Liver (tissue), 10 donors: ENCODE results near the gene PLEKHM2. TPM values are rescaled to one million over a fixed set of nuclear protein-coding genes. Genes with fewer than 3 reads are reported as not detected.

ENCODE experiments used
- DNase-seq: peaks from one replicate; pipeline ENCODE4 v3.0.0-alpha.2; 2017; ENCODE audit warnings: low spot score
- H3K27ac ChIP-seq, 2 donors: one replicate each; pipeline ENCODE4 v1.7.0; 2013; ENCODE audit warnings: inconsistent platforms in 2 of 2, low read length in 2 of 2, control low read depth in 1 of 2, low read depth in 1 of 2, mild to moderate bottlenecking in 1 of 2
- H3K27me3 ChIP-seq, 4 donors: one replicate each; pipeline versions ENCODE4 v1.6.1 to v1.7.0; 2013; ENCODE audit warnings: low read length in 3 of 4, inconsistent platforms in 1 of 4, mild to moderate bottlenecking in 1 of 4, moderate library complexity in 1 of 4; ENCODE audit not compliant: control insufficient read depth in 4 of 4, insufficient read depth in 4 of 4
- H3K36me3 ChIP-seq, 4 donors: one replicate each; pipeline versions ENCODE4 v1.6.1 to v1.7.0; 2013; ENCODE audit warnings: low read length in 3 of 4, mild to moderate bottlenecking in 3 of 4, low read depth in 1 of 4, moderate library complexity in 1 of 4; ENCODE audit not compliant: control insufficient read depth in 4 of 4, insufficient read depth in 3 of 4
- H3K4me1 ChIP-seq, 4 donors: one replicate each; pipeline versions ENCODE4 v1.6.1 to v1.7.0; 2013; ENCODE audit warnings: low read length in 3 of 4, mild to moderate bottlenecking in 3 of 4, moderate library complexity in 1 of 4; ENCODE audit not compliant: control insufficient read depth in 4 of 4, insufficient read depth in 4 of 4
- H3K4me3 ChIP-seq, 3 donors: one replicate each; pipeline versions ENCODE4 v1.6.1 to v1.7.0; 2013; ENCODE audit warnings: low read length in 3 of 3, control low read depth in 1 of 3, low read depth in 1 of 3, mild to moderate bottlenecking in 1 of 3
- H3K9ac ChIP-seq, 2 donors: one replicate each; pipeline ENCODE4 v1.7.0; 2013; ENCODE audit warnings: low read length in 2 of 2, mild to moderate bottlenecking in 2 of 2, moderate library complexity in 2 of 2, control low read depth in 1 of 2, low read depth in 1 of 2
- H3K9me3 ChIP-seq, 4 donors: one replicate each; pipeline versions ENCODE4 v1.6.1 to v1.7.0; 2013; ENCODE audit warnings: low read length in 3 of 4; ENCODE audit not compliant: control insufficient read depth in 4 of 4
- CTCF ChIP-seq: fragments of 150-350 bp; IDR thresholded peaks from 2 replicates; pipeline ENCODE4 v1.5.1; 2017; ENCODE audit warnings: improper control_type of control experiment, low read depth, low read length; ENCODE audit not compliant: missing input control
- EGR1 ChIP-seq, 2 donors: IDR thresholded peaks; 2 replicates each; pipeline ENCODE4 v1.6.1; 2016 to 2018; ENCODE audit warnings: antibody characterized with exemption in 2 of 2, low read depth in 2 of 2
- FOXA1 ChIP-seq: IDR thresholded peaks from 2 replicates; pipeline ENCODE4 v1.6.1; 2016; ENCODE audit warnings: antibody characterized with exemption
- FOXA2 ChIP-seq: IDR thresholded peaks from 2 replicates; pipeline ENCODE4 v1.6.1; 2016; ENCODE audit warnings: antibody characterized with exemption
- JUND ChIP-seq, 2 donors: IDR thresholded peaks; 2 replicates each; pipeline ENCODE4 v1.6.1; 2016; ENCODE audit warnings: antibody characterized with exemption in 2 of 2
- NR2F2 ChIP-seq: IDR thresholded peaks from 2 replicates; pipeline ENCODE4 v1.6.1; 2016; ENCODE audit warnings: antibody characterized with exemption
- RAD21 ChIP-seq, 2 donors: IDR thresholded peaks; 2 replicates each; pipeline ENCODE4 v1.6.1; 2016; ENCODE audit warnings: antibody characterized with exemption in 2 of 2, mild to moderate bottlenecking in 2 of 2
- REST ChIP-seq: IDR thresholded peaks from 2 replicates; pipeline ENCODE4 v1.6.1; 2016; ENCODE audit warnings: antibody characterized with exemption, mild to moderate bottlenecking
- YY1 ChIP-seq: IDR thresholded peaks from 2 replicates; pipeline ENCODE4 v1.6.1; 2016; ENCODE audit warnings: antibody characterized with exemption, mild to moderate bottlenecking
- WGBS: extraction: QIAGEN DNeasy Blood & Tissue Kit; methylation state at CpG from one replicate; pipeline ENCODE4 v1.1.7; 2013; 5-methylcytosine and 5-hydroxymethylcytosine counted together
- polyA plus RNA-seq, 2 donors: library from polyadenylated mRNA; stranded (reverse) in 1 of 2; unstranded in 1 of 2; fragments of 200-250 nt in 1 of 2; fragments of >200 nt in 1 of 2; fragmentation: Nextera tagmentation in 1 of 2; extraction: Ambion mirVana in 1 of 2; gene quantifications; one replicate each; pipeline versions ENCODE4 v1.2.1 to v1.2.3, GENCODE V29; 2013 to 2015
- small RNA-seq: library from RNA; depleted of rRNA; stranded (forward); fragments of <200 nt; gene quantifications from one replicate; pipeline ENCODE3, GENCODE V24; 2014
- total RNA-seq, 2 donors: library from RNA; depleted of rRNA; stranded (reverse); fragments of >200 nt; gene quantifications; one replicate each; pipeline ENCODE4 v1.2.3, GENCODE V29; 2014
- donor health status: healthy.
- donor health status: healthy.
- donor health status: healthy.
- donor health status: healthy.
- donor health status: healthy.

Gene PLEKHM2
- total and polyA plus RNA-seq, 4 donors = 4.1 to 22.6 (median 17.0) TPM

- Histone ChIP-seq H3K27me3 (no peaks in the 10 kb centered on the region), H3K36me3 (peaks cover 0 to 3% (median 0%) of the 10 kb centered on the region in 4 donors), H3K9me3 (no peaks in the 10 kb centered on the region), H3K4me1 (peaks cover 5 to 17% (median 11%) of the 10 kb centered on the region in 4 donors), H3K9ac (no peak overlapping the region), H3K4me3 (no peak overlapping the region), H3K27ac (no peak overlapping the region)
- no peak for DNase-seq
- TF ChIP-seq CTCF (no peak), JUND (IDR thresholded peaks at IDR 0.05) (no peak), RAD21 (IDR thresholded peaks at IDR 0.05) (no peak)
- WGBS = 92% methylated on average over 2 of the region's 2 CpGs
These were observed 91.6 kb downstream of the PLEKHM2 start for GRCh38 chr1:15775706-15776105.

- DNase-seq = no peak
- TF ChIP-seq EGR1 (IDR thresholded peaks at IDR 0.05; ENCODE audit: low read depth in 2 of 2) = no peak
- TF ChIP-seq YY1 = no peak
- TF ChIP-seq FOXA2 = no peak
- no peak for TF ChIP-seq NR2F2
- no peak for TF ChIP-seq REST
- TF ChIP-seq FOXA1 = no peak
- 88% methylated on average over 7 of the region's 7 CpGs for WGBS
- Histone ChIP-seq H3K36me3 (no peaks in the 10 kb centered on the region), H3K9me3 (no peaks in the 10 kb centered on the region), H3K27me3 (no peaks in the 10 kb centered on the region), H3K27ac (no peak overlapping the region), H3K9ac (no peak overlapping the region), H3K4me1 (peaks cover 10 to 21% (median 14%) of the 10 kb centered on the region in 4 donors), H3K4me3 (no peak overlapping the region)
These were observed 94.0 kb downstream of the PLEKHM2 start for GRCh38 chr1:15777909-15778707.

Small RNA genes lying within 50 kb of the gene (small RNA-seq; reads per million reads assigned to genes)
- not detected for gene AL121992.2

Other genes starting within 250 kb of the PLEKHM2 start
- not detected for gene CTRC, start 245.9 kb upstream of the PLEKHM2 start, total RNA-seq
- gene CTRC, start 245.9 kb upstream of the PLEKHM2 start, polyA plus RNA-seq = not detected
- not detected for gene CELA2A, start 227.6 kb upstream of the PLEKHM2 start, total RNA-seq
- gene CELA2A, start 227.6 kb upstream of the PLEKHM2 start, polyA plus RNA-seq = not detected
- gene CELA2B, start 208.2 kb upstream of the PLEKHM2 start, total RNA-seq = not detected
- not detected for gene CELA2B, start 208.2 kb upstream of the PLEKHM2 start, polyA plus RNA-seq
- gene CASP9, start 160.1 kb upstream of the PLEKHM2 start, total RNA-seq = 1 to 10 TPM; 4.2 to 4.4 TPM
- 1 to 10 TPM; 2.8 to 5.8 TPM for gene CASP9, start 160.1 kb upstream of the PLEKHM2 start, polyA plus RNA-seq
- gene DNAJC16, start 157.5 kb upstream of the PLEKHM2 start, total RNA-seq = 10 to 100 TPM in 1 of 2 donors, 1 to 10 TPM in 1; 9.2 to 13.1 TPM
- 10 to 100 TPM in 1 of 2 donors, 1 to 10 TPM in 1; 3.3 to 14.2 TPM for gene DNAJC16, start 157.5 kb upstream of the PLEKHM2 start, polyA plus RNA-seq
- gene AGMAT, start 99.3 kb upstream of the PLEKHM2 start, total RNA-seq = 10 to 100 TPM; 33.3 to 83.6 TPM
- gene AGMAT, start 99.3 kb upstream of the PLEKHM2 start, polyA plus RNA-seq = 10 to 100 TPM; 31.9 to 48.0 TPM
- 10 to 100 TPM; 70.8 to 72.5 TPM for gene DDI2, start 66.9 kb upstream of the PLEKHM2 start, total RNA-seq
- 10 to 100 TPM in 1 of 2 donors, 1 to 10 TPM in 1; 9.5 to 13.1 TPM for gene DDI2, start 66.9 kb upstream of the PLEKHM2 start, polyA plus RNA-seq
- 1 to 10 TPM in 1 of 2 donors, under 1 TPM in 1; 0.79 to 7.3 TPM for gene SLC25A34, start 51.9 kb downstream of the PLEKHM2 start, total RNA-seq
- gene SLC25A34, start 51.9 kb downstream of the PLEKHM2 start, polyA plus RNA-seq = 1 to 10 TPM; 1.8 to 3.1 TPM
- gene TMEM82, start 58.2 kb downstream of the PLEKHM2 start, total RNA-seq = 1 to 10 TPM; 5.6 to 5.8 TPM
- 10 to 100 TPM; 20.9 to 26.3 TPM for gene TMEM82, start 58.2 kb downstream of the PLEKHM2 start, polyA plus RNA-seq
- gene FBLIM1, start 74.5 kb downstream of the PLEKHM2 start, total RNA-seq = 1 to 10 TPM; 3.6 to 6.4 TPM
- 1 to 10 TPM; 3.6 to 3.8 TPM for gene FBLIM1, start 74.5 kb downstream of the PLEKHM2 start, polyA plus RNA-seq
- gene UQCRHL, start 123.3 kb downstream of the PLEKHM2 start, total RNA-seq = 1 to 10 TPM in 1 of 2 donors, under 1 TPM in 1; 0.84 to 2.9 TPM
- gene UQCRHL, start 123.3 kb downstream of the PLEKHM2 start, polyA plus RNA-seq = 1 to 10 TPM in 1 of 2 donors, under 1 TPM in 1; 0.50 to 1.9 TPM
- 10 to 100 TPM; 17.9 to 29.4 TPM for gene SPEN, start 163.4 kb downstream of the PLEKHM2 start, total RNA-seq
- 10 to 100 TPM in 1 of 2 donors, 1 to 10 TPM in 1; 7.4 to 12.4 TPM for gene SPEN, start 163.4 kb downstream of the PLEKHM2 start, polyA plus RNA-seq